PC-9 (cell line): Measurements from ENCODE around the gene WDR33.

Experiments
- EZH2 ChIP-seq: fragments of 200-600 bp; sonication (generic); IDR thresholded peaks from 2 replicates; pipeline ENCODE4 v1.8.0; 2017; ENCODE audit warnings: antibody characterized with exemption, low read depth
- TF ChIP-seq, protein P1 (sequence below): fragments of 200-600 bp; sonication (generic); conservative IDR thresholded peaks from 2 replicates; pipeline ENCODE4 v1.6.1; 2017; ENCODE audit warnings: mixed run types, antibody characterized with exemption, mild to moderate bottlenecking, moderate library complexity

- TF ChIP-seq, protein P1, sequence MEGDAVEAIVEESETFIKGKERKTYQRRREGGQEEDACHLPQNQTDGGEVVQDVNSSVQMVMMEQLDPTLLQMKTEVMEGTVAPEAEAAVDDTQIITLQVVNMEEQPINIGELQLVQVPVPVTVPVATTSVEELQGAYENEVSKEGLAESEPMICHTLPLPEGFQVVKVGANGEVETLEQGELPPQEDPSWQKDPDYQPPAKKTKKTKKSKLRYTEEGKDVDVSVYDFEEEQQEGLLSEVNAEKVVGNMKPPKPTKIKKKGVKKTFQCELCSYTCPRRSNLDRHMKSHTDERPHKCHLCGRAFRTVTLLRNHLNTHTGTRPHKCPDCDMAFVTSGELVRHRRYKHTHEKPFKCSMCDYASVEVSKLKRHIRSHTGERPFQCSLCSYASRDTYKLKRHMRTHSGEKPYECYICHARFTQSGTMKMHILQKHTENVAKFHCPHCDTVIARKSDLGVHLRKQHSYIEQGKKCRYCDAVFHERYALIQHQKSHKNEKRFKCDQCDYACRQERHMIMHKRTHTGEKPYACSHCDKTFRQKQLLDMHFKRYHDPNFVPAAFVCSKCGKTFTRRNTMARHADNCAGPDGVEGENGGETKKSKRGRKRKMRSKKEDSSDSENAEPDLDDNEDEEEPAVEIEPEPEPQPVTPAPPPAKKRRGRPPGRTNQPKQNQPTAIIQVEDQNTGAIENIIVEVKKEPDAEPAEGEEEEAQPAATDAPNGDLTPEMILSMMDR, result no peak
- TF ChIP-seq EZH2, result no peak
Observed at GRCh38 chr2:127683056-127683455, 127.9 kb downstream of the WDR33 start.
